Mesenteric fat pad (tissue), 1 donor: ENCODE measurements around the gene TFDP1. TPM values are rescaled to one million over a fixed set of nuclear protein-coding genes. Genes with fewer than 3 reads are reported as not detected.

Experiments used
- DNase-seq: peaks from one replicate; pipeline ENCODE4 v3.0.0-alpha.2; 2020; ENCODE audit warnings: low spot score
- total RNA-seq: library from RNA; stranded (reverse); fragmentation: NEBNext Ultra II Directional; extraction: Animal tissue kit (Norgen Biotek cat#: 25700); gene quantifications from one replicate; pipeline ENCODE4 v1.2.1, GENCODE V29; 2021
- donor health status: DM: yes; HTN: yes; CAD: no.

Gene TFDP1
- total RNA-seq, 1 donor from 2014 or later = 66.4 TPM

DNA sequence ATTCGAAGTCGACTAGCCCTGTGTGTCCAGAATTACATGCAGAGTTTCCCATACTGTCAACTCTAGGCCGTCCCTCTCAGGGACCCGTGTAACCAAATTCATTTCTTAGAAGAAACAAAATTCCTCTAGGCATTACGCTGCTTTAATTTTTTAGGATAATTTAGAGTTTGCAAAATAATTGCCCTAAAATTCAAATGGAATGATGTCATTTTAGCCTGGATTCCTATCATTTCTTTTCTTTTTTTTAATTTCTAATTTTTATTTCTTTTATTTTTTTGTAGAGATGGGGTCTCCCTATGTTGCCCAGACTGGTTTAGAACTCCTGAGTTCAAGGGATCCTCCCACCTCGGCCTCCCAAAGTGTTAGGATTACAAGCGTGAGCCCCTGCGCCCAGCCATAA lies 74.8 kb downstream of the TFDP1 start:
- DNase-seq = no peak

- DNase-seq = peak; percentile 47
These were observed 75.5 kb downstream of the TFDP1 start for GRCh38 chr13:113660066-113660465.

- DNase-seq = no peak
These were observed 77.0 kb downstream of the TFDP1 start for GRCh38 chr13:113661509-113661908.

DNA sequence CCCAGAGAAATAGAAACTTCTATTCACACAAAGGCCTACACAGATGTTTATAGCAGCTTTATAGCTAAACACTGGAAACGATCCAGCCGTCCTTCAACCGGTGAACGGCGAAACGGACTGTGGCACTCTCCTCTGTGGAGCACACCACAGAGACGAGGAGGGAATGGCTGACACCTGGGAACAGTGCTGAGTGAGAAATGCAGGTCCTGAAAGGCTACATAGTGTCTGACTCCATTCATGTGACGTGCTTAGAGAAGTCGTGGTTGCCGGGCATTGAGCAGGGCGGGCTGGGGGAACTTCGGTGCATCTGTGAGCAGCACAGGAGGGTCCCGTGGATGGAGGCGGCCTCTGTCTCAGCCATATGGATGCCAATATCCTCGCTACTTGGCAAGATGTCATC lies 79.4 kb downstream of the TFDP1 start:
- DNase-seq = peak; percentile 80

DNA sequence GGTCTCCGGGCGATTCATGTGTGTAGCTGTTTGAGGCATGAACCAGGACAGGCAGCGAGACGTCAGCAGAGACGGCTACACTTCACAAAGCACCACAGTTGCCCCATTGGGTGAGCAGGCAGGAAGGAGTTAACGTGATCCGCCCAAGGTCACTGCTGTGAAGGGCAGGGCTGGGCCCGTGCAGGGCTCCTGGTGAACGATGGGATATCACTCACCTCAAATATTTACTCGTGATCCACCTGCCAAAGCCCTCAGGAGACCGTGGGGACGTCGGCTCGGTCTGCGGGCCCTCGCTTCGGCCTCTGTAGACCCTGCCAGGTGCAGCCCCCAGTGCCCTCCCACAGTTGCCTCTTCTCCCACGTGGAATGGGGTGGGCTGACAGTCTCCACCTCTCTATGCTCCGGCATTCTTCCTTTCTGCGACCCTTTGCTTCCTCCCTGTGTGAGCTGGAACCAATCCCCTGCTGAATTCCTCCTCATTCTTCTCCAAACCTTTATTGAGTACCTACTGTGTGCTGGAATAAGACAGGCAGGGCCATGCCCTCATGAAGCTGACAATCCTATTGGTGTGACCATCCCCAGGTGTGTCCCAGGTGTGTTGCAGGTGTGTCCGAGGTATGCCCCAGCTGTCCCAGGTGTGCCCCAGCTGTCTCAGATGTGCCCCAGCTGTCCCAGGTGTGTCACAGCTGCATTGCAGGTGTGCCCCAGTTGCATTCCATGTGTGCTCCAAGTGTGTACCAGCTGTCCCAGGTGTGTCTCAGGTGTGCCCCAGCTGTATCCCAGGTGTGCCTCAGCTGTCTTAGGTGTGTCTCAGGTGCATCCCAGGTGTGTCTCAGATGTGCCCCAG lies 80.4 kb downstream of the TFDP1 start:
- DNase-seq = peak; percentile 85

DNA sequence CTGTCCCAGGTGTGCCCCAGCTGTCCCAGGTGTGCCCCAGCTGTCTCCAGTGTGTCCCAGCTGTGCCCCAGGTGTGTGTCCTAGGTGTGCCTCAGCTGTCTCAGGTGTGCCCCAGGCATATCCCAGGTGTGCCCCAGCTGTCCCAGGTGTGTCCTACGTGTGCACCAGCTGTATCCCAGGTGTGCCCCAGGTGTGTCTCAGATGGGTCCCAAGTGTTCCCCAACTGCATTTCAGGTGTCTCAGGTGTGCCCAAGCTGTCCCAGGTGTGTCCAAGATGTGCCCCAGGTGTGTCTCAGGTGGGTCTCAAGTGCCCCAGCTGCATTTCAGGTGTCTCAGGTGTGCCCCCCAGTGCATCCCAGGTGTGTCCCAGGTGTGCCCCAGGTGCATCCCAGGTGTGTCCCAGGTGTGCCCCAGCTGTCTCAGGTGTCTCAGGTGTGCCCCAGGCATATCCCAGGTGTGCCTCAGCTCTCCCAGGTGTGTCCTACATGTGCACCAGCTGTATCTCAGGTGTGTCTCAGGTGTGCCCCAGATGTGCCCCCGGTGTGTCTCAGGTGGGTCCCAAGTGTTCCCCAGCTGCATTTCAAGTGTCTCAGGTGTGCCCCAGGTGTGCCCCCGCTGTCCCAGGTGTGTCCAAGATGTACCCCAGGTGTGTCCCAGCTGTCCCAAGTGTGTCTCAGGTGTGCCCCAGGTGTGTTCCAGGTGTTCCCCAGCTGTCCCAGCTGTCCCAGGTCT lies 81.2 kb downstream of the TFDP1 start:
- peak; percentile 41 for DNase-seq

DNA sequence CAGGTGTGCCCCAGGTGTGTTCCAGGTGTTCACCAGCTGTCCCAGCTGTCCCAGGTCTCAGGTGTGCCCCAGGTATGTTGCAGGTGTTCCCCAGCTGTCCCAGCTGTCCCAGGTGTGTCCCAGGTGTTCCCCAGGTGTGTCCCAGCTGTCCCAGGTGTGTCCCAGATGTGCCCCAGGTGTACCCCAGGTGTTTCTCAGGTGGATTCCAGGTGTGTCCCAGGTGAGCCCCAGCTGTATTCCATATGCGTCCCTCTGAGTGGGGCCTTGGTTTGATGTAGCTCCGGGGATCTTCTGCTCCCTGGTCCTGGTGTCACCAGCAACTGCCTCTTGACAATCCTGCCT lies 81.7 kb downstream of the TFDP1 start:
- peak; percentile 45 for DNase-seq

DNA sequence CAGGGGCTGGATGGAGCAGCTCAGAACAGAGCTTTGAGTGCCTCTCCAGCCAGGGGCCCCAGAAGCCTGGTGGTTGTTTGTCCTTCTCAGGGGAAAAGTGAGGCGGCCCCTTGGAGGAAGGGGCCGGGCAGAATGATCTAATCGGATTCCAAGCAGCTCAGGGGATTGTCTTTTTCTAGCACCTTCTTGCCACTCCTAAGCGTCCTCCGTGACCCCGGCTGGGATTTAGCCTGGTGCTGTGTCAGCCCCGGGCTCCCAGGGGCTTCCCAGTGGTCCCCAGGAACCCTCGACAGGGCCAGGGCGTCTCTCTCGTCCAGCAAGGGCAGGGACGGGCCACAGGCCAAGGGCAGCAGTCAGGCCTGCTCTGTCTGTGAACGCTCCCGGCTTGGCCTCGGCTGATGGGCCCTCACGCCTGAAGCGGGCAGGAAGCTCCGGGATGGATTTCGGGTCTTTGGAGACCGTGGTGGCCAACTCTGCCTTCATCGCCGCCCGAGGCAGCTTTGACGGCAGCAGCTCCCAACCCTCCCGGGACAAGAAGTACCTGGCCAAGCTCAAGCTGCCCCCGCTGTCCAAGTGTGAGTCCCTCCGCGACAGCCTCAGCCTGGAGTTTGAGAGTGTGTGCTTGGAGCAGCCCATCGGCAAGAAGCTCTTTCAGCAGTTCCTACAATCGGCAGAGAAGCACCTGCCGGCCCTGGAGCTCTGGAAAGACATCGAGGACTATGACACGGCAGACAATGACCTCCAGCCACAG lies 82.6 kb downstream of the TFDP1 start, which contains the start of gene GRK1:
TSS of gene GRK1 (plus strand) at position 269 of the 751 bp plus-strand sequence. CDS start at position 437, 168 bp downstream.
- peak; percentile 86 for DNase-seq

DNA sequence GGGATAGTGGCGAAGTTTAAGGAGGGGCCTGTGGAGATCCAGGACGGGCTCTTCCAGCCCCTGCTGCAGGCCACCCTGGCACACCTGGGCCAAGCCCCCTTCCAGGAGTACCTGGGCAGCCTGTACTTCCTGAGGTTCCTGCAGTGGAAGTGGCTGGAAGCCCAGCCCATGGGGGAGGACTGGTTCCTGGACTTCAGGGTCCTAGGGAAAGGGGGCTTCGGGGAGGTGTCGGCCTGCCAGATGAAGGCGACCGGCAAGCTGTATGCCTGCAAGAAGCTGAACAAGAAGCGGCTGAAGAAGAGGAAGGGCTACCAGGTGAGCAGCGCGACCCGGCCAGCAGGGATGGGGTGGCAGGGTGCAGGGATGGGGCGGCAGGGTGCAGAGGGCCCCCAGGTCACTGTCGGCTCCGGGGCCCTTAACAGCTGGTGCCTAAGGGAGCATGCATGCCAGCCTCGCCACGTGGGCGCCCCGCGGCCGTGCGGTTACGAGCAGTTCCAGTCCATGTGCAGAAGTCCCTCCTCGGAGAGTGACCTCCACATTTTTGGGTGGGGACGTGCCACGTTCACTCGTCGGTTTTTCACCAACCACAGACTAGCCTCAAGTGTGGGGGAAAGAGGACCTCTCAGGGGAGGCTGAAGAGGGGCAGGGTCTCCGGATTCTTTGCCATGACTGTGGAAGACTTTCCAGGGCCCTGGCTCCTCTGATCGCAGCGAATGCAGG lies 83.4 kb downstream of the TFDP1 start:
- peak; percentile 88 for DNase-seq

- DNase-seq = peak; percentile 81
These were observed 84.0 kb downstream of the TFDP1 start for GRCh38 chr13:113668491-113668971.

DNA sequence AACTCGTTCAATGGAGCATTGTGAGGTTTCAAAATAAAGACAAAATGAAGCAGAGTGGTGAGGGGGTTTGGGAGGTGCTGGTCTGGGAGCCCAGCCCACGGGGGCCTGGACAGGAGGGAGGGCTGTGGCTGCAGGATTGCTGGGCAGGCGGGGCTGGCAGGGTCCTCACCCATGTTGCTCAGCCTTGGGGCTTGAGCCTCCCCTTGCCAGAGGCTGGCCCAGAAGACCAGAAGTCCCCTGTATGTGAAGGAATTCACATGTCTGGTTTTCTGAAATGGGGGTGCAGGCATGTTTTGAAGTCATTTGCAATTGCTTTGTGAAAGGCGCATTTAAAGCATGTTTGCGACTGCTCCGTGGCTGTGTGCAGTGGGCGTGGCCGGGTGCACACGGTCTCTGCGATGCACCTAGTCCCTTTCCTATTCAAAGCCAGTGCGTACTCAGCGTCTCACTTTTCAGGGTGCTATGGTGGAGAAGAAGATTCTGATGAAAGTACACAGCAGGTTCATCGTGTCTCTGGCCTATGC lies 84.7 kb downstream of the TFDP1 start:
- peak; percentile 51 for DNase-seq

- peak; percentile 82 for DNase-seq
These were observed 85.3 kb downstream of the TFDP1 start for GRCh38 chr13:113669755-113670341.

DNA sequence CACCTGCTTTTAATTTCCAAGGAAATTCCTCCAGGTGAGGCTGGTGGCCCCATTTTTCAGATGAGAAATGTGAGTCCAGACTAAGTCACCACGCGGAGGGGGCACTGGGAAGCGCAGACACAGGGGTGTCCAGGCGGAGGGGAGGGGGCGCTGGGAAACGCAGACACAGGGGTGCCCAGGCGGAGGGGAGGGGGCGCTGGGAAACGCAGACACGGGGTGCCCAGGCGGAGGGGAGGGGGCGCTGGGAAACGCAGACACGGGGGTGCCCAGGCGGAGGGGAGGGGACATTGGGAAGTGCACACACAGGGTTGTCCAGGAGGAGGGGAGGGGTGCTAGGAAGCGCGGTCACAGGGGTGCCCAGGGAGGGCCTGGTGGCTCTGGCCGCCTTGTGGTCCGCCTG lies 86.0 kb downstream of the TFDP1 start:
- peak; percentile 85 for DNase-seq

DNA sequence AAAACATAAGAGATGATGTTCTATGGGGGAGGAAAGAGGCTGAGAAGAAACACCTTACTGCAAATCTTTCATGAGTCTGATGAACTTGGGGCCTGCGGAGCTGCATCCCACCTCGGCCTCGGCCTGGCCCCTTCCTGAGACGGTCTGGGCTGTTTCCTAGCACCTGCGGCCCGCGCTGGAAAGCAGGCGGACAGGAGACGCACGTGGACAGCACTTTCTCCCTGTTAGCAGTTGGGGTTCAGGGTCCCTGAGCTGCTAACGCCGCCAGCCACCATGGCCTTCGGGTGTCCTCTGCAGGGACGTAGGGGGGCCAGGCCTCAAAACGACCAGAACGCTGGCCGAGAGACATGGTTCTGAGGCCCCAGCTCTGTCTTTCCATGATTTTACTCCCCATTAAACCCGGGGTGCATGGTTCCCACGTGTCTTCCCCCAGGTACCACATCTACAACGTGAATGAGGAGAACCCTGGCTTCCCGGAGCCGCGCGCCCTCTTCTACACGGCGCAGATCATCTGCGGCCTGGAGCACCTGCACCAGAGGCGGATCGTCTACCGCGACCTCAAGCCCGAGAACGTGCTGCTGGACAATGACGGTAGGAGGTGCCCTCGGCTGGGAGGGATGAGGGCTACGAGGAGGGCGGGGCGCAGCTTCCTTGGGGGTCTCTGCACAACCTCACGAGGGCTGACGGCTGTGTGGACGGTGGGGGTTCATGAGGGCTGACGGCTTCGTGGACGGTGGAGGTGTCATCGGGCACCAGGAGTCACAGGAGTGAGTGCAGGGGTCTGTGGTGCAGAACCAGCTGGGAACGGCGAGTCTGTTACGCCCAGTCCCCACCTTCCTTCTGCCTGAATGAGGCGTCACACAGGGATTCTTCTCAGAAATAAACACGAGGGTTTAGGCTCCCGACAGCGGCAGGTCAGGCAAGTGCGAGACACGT lies 86.8 kb downstream of the TFDP1 start:
- peak; percentile 88 for DNase-seq

GRCh38 chr13:113672002-113672651 lies 87.6 kb downstream of the TFDP1 start:
- DNase-seq = peak; percentile 83
